CD4-positive, alpha-beta T cell treated with Interleukin-17A for 4 hours (primary cell): ENCODE data around the gene CLBA1.
A peak's percentile ranks its signal among the peaks of the same experiment; 100 is the strongest.

Experiments
- DNase-seq: peaks from one replicate; pipeline ENCODE4 v3.0.0-alpha.2; 2020; ENCODE audit warnings: mixed read lengths

Gene CLBA1

DNA sequence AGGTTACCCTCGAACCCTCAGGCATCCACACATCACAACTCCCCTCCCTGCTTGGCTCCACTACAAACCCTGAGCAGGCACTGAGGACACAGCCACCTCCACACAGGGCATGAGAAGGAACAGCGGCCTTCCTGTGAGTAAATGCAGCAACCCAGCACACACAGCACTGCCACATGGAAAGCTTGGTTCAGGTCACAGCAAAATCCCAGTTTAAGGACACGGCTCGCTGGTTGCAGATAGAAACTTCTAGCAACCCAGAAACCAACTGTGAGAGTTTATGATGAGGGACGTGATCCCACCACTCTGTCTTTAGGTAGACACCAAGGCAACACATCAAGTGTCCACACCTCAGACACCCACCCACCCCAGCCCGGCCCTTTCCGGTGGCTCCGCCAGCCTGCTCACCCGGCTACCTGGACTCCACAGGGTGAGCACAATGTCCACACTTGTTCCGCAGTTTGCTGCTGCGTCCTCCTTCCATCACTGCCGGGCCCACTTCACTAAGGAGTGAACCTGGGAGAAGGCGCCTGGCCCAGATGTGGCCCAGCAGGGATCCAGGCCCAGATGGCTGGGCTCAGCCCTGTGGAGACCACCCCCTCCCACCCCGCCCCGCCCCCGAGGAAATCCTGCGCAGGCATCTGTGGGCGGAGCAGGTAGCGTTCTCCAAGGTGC, 22.1 kb downstream of the CLBA1 start:
- DNase-seq = no peak

DNA sequence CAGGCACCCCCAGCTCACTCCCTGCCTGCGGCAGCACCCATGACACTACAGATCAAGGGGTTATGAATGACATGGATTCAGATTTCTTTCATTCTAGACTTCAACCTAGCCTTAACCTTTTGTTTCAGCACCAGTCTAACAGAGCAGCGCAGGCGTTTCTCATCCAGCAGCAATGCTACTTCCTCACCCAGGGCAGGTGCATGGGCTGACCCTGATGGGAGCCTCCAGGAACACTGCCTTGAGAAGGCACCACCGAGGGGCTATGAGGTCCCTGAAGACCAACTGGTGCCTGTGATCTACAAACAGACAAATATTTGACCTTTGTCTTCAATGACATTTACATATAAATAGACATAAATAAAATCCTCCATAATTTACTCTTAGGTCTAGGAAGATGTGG, 24.5 kb downstream of the CLBA1 start:
- no peak for DNase-seq

DNA sequence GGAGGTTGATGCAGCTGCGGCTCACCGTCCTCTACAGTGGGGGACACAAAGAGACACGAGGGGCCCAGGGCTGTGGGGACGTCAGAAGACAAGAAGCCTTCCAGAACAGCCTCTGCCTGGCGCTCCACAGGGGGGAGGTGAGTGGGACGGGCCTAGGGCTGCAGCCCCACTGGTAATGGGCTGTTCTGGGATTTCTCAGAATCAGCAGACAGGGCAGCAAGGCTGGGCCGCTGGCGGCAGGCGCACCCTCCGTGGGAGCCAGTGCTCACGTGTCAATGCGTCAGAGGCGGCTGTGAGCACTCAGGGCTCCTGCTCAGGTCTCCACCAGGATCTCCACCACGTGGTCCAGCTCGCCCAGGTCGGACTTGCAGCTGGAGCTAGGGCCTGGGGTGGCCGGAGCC, 25.3 kb downstream of the CLBA1 start:
- no peak for DNase-seq

DNA sequence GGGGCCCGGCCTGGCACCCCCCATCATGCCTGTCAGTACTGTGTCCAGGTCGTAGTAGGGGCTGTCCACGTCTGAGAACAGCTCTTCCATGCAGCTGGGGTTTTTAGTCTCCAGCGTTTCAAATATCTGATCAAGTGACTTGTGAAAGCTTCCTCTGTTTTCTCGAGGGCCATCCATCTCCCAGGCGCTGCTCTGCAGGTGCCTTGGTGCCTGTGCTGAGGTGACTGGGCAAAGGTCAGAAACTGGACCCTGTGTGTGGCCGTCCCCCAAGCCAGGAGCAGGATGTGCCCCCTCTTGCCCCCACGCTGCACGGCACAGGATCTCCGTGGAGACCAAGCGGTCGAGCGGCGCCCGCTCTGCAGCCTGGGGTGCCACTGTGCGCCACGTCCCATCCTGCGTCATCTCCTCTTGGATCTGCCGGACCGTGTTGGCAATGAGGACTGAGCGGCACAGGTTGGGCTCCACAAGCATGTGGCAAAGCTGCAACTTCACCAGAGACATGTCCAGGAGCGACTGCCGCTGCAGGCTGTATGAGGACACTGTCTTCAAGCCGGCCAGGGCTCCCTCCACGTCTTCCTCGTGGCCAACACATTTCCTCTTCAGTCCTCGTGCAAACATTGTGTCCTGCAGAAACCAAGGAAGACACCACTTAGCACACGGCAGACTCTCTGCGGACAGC, 25.9 kb downstream of the CLBA1 start:
- DNase-seq = no peak

DNA sequence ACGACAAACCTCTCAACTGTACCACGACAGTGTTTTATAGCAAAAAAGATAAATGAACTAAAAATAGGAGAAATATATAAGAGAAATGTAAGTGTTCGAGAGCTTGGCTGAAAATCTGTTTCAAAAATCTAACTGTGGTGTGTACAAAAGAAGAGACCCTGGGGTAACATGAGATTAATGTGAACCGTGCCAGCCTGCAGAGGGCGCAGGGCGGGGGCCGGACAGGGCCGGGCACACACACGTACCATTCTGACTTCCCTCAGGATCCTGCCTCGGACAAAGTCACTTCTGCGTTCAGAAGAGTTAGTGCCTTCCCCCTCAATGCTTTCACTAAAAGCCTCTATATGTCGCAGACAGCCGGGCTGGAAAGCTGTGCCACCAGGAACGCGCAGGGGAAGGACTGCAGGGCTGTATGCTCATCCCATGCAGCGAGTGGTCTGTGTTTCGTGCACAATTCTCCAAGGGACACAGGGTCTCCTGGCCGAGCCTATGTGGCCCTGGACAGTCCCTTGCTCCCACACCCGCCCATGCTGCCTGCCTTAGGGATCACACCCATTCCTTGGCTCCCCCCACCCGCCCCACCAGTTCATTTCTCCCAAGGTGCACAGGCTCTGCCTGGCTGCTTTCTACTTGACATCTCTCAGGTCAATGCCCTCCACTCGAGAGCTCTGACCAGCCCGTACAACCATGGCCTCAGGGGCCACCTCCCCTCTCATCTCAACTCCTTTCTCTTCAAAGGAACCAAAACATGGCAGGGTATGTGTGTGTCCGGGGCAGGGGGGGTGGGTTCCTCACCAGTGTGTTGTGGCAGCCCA, 26.8 kb downstream of the CLBA1 start:
- DNase-seq = peak; percentile 17

DNA sequence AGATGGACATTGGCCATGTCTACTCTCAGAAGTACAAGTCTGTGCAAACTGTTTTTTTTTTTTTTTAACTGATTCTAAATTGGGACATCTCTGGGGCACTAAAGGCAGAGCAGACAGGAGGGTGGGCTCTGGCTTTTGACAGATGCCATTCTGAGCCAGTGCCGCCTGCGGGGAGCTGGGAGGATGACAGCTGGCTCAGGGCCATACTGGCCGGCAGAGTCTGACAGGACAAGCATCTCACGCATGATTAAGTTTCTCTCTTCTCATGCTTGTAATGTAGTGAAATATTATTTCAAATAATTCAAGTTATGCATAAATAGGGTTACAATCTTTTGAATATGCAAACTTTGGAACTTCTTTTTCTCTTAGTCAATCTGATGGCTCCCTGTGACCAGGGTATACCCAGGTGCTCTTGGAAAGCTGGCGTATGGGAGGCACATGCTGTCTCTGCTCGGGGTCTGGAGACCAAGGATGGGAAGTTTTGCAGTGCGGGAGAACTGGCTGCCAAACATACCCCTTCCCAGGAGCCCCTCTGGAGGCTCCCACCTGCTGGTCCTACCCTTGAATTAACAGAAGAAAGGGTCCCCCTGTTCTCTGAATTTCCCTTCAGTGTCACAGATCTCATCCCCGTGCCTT, 27.7 kb downstream of the CLBA1 start:
- DNase-seq = no peak

DNA sequence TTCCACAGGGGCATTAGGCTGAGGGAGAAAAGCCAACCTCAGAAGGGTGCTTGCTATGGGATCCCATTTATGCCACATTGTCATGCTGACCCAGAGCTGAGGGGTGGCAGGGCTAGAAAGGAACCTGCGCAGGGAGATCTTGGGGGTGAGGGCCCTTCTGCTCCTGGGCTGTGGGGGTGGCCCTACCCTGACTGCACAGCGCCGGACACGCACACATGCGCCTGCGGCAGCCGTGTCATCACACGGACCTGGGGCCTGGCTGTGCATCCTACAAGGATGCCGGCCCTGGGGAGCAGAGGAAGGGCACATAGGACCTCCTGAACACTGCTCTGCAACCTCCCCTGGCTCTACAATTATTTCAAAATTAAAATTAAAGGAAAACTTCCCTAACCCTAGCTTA, 28.4 kb downstream of the CLBA1 start:
- DNase-seq = no peak

DNA sequence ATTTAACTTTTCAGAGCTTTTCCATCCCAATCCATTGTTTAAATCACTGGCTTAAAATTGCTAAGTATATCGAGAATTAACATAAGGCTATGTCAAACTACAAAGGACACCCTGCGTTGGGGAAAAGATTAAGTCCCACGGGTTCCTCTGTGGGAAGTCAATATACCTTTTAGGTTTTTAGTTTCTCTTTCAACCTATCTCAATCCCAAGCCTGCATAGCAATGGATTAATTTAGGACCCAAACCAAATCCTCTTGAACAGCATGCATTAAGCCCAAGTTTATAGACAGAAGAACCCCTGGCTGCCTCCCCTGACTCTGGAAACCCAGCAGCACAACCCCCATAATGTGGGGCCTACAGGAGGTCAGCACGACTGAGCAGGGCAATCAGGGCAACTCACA, 29.0 kb downstream of the CLBA1 start:
- no peak for DNase-seq

DNA sequence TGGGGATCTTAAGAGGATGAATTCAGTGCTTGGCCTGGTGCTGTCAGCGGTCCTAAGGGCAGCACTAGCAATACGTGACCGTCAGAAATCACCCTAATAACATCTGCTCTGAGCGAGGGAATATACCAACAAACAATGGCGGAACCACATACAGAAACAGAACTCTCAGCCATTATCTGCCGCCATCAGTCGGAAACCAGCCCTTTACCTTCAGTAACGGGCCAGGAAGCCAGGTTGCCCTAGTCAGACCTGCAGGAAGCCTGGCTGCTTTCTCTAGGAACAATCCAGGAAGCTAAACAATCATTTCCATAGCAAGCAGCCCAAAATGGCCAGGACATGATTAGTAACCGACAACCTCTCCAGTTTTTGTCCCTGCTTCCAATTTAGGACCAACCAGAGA, 29.7 kb downstream of the CLBA1 start:
- DNase-seq = peak; percentile 32

DNA sequence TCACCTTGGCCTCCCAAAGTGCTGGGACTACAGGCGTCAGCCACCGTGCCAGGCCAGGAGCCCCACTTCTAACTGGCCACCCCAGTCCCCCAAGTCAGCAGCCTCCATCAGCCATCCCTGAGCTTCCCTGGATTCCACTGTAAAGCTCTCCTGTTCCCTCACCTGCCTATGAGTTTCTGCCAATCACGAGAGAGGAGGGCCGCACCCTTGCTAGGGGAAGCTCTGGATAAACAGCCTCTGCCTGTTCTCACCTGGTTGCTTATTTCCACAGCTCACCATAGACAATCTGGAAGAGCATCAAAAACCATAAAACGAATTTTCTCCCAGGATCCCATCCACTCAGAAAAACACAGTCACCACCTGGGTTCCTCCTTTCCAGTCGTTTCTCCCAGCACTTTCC, 30.3 kb downstream of the CLBA1 start:
- DNase-seq = no peak

DNA sequence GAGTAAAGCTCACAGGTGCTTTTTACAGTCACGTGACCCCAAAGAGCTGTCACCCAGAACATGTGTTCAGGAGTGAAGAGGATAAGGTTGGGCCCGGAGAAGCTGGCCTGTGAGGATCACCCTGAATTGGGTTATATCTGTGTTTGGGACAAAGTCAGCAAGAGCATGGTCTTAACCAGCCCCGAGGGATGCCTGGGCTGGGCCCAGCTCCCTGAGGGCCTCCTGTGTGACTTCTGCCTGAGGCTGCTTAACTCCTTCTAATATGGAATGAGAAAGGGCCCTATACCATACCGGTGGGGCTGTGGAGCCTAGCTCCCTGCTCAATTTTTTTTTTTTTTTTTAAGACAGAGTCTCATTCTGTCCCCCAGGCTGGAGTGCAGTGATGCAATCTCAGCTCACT, 32.8 kb downstream of the CLBA1 start:
- no peak for DNase-seq

DNA sequence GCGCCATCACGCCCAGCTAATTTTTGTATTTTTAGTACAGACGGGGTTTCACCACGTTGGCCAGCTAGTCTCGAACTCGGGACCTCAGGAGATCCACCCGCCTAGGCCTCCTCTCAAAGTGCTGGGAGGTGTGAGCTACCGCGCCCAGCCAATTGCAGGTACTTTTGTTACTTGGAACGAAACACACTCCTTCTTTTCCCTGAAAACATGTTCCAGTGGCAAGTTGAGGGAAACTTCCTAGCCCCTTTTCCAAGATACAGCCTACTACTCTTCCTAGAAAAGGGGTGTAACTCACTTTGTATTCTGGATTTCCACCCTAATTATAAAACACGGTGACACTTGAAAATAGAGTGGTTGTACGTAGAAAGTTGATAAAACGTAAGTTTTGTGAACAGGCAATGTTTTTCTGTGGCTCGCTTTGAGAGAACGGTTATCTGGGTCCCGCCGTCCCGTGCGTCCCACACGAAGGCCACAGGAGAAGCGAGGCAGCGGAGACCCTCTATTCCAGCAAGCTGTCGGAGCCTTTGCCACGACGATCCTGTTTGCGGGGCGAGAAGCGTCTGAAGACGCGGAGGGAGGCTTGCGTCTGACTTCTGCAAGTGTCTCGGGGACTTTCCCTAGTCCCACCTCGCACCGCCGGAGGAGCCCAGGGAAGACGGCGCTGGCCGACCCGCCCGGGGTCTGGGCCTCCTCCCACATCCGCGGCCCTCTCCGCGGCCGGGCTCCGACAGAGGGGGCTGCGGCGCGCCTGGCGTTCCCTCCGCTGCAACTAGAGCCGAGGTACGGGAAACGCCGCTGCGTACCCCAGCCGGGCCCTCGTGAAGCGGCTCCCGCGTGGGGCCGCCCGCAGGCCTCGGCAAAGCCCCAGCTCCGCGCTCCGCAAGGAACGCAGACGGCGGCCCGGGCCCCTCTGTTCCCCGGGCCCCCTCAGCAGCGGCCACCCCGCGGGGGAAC, 34.5 kb downstream of the CLBA1 start:
- DNase-seq = peak; percentile 64

DNA sequence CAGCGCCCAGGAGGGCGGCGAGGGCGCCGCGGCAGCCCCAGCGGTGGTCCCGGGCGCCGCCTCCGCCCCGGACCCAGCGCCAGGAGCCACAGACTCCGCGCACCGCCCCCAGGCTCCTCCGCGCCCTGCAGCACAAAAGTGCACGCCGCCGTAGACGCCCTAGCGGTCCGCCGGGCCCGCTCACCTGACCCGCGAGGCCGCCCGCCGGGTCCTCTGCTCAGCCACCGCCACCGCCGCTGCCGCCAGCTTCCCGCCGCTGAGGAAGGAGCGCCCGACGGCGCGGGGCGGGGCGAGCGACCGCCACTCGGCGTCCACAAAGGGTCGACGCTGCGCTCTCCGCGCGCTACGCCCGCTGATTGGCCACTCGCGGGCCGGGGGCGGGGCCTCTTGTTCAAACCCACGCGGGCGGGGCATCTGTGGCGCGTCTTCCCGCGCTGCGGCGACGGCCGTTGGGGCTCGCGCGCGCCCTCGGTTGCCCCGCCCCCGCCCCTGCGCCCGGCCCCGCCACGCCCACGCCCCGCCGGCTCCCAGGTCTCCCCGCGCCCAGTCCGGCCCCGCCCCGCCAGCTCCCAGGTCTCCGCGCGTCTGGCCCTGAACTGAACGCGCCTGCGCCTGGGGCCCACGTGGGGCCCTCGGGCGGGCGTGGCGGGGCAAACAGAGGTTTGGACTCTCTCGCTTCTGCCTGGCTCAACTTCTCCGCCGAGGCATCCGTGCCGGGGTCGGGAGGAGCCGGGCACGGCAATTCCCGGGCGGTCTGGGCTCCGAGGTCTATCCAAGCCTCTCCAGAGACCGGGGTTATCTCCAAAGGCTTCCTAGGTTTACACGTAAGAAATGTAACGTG, 35.4 kb downstream of the CLBA1 start, which contains the start of gene CDCA4:
Gene CDCA4 (minus strand): TSS at position 269 of the 841 bp plus-strand sequence. CDS start 9,154 bp downstream, outside the sequence.
- DNase-seq = peak; percentile 99

DNA sequence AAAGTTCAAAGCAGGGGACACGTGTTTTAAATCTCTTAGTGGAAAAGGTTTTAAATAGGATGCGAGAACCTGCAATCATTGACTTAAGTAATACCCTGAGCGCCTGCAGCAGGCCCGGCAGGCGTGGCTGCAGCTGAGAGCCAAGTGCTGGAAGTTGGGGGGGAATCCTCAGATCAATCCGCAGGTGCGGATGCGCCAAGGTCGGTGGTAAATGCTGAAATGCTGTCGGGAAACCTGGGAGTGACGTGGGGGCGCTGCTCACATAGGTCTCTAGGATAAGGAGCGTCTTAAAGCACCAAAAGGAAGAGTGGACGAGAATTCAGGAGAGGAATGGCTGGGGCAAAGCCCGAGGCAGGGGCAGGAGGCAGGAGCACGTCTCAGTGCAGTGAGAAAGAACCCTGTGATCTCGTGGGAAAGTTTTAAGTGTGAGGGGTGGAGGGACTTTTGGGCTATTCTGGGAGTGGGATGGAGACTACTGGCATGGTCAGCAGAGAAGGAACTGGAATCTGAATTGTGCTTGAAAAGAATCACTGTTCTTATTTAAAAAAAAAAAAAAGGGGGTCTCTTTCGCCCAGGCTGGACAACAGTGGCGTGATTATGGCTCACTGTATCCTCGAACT, 36.2 kb downstream of the CLBA1 start:
- DNase-seq = peak; percentile 53

DNA sequence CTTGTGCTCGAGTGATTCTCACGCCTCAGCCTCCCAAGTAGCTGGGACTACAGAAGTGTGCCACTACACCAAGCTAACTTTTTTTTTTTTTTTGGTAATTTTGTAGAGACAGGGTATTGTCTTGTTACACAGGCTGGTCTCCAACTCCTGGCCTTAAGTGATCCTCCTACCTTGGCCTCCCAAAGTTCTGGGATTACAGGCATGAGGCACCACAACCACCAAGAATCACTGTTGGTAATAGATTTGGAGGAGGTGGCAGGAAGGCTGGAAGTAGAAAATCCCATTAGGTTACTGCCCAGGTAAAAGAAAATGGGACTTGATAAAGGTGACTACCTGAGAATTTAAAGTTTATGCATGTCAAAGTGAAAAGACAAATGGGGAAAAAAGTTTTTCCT, 36.7 kb downstream of the CLBA1 start:
- DNase-seq = no peak

DNA sequence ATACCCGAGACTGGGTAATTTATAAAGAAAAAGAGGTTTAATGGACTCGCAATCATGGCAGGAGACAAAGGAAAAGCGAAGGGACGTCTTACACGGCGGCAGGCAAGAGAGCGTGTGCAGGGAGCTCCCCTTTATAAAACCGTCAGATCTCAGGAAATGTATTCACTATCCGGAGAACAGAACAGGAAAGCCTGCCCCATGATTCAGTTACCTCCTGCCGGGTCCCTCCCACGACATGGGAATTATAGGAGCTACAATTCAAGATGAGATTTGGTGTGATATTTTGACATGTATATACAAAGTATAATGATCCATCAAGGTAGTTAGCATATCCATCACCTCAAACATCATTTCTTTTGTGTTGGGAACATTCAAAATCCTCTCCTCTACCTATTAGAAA, 37.6 kb downstream of the CLBA1 start:
- DNase-seq = no peak

DNA sequence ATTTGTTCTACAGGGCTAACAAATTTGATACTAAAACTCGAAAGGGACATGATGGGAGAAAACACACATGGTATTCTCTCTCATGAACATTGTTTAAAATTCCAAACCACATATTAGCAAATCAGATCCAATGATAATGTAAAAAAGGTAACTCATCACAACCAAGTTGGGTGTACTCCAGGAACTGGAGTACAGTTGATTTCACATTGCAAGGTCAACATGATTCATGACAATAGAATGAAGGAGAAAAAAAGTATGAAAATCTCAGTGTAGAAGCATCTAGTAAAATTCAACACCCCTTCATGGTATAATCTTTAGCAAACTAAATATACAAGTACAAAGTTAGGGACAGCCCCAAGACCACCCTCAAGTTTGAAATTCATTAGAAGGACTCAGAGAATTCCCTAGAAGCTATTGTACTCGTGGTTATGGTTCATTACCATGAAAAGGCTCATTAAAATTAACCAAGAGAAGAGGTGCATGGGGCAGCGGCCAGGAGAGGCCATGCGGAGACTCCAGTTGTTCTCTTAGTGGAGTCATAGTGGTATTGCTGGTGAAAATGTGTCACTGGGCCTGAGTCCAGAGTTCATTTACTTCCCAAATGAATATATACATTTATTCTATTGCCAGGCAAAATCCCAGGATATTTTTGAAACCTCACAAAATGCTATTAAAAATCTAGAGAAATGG, 38.3 kb downstream of the CLBA1 start:
- DNase-seq = no peak

DNA sequence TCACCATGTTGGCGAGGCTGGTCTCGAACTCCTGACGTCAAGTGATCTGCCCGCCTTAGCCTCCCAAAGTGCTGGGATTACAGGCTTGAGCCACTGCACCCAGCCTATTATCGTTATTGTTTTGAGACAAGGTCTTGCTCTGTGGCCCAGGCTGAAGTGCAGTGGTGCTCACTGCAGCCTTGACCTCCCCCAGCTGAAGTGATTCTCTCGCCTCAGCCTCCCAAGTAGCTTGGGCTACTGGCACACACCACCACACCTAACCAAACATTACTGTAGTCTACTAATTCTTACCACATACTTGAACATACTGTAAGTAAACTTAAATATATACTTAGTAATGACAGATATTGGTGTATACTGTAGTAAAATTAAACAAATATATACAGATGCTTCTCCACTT, 39.8 kb downstream of the CLBA1 start:
- DNase-seq = no peak

DNA sequence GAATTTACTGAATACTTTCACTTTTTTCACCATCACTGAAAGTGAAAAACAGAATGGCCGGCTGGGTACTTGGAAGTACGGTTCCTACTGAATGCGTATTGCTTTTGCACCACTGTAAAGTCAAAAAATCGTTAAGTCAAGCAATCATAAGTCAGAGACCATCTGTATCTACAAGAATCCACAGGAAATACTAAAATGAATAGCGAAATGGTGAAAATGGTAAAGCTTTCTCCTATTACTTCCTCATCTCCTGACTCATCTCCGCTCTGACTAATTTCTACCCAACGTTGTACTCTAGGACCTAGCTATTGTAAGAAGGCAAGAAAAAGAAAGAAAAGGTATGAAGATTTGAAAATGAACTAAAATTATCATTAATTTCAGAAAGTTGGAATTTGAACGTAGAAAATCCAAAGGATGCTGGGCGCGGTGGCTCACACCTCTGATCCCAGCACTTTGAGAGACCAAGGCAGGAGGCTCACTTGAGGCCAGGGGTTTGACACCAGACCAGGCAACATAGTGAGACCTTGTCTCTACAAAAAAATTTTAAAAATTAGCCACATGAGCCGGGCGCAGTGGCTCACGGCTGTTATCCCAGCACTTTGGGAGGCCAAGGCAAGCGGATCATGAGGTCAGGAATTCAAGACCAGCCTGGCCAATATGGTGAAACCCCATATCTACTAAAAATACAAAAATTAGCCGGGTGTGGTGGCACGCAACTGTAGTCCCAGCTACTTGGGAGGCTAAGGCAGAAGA, 40.6 kb downstream of the CLBA1 start:
- no peak for DNase-seq
